ENCODE results near the gene FURIN.

Gene FURIN

GRCh38 chr15:90876512-90877170 lies 8.3 kb downstream of the FURIN start:
- Histone ChIP-seq H3K4me2 (ENCODE audit: low read length) (no peak overlapping the region), H3F3A (ENCODE audit: control insufficient read depth, insufficient read depth) (no peaks in the 10 kb centered on the region), H3K36me3 (ENCODE audit: control insufficient read depth, low read length) (peaks cover 36% of the 10 kb centered on the region), H4K20me1 (ENCODE audit: control insufficient read depth, insufficient read depth, low read depth, low read length) (0 out of 2 replicates have a peak, but pooled peaks cover 5% of the 10 kb centered on the region), H3K4me3 (ENCODE audit: low read length) (no peak overlapping the region), H3K9me2 (replicated peaks; ENCODE audit: control insufficient read depth, low read length) (no peaks in the 10 kb centered on the region), H3K27me3 (ENCODE audit: control insufficient read depth, low read length) (no peaks in the 10 kb centered on the region), H3K27ac (ENCODE audit: low read depth, low read length) (no peak overlapping the region), H3K9me3 (ENCODE audit: control insufficient read depth, insufficient read depth, low read length) (no peaks in the 10 kb centered on the region), H3K4me1 (ENCODE audit: control insufficient read depth, low read length) (peaks cover 11% of the 10 kb centered on the region), H3K79me2 (ENCODE audit: control insufficient read depth, low read length) (peaks cover 36% of the 10 kb centered on the region)
- no peak for TF ChIP-seq EZH2phosphoT487 (IDR thresholded peaks at IDR 0.05; ENCODE audit: borderline replicate concordance, low read length)
- TF ChIP-seq, protein P1, sequence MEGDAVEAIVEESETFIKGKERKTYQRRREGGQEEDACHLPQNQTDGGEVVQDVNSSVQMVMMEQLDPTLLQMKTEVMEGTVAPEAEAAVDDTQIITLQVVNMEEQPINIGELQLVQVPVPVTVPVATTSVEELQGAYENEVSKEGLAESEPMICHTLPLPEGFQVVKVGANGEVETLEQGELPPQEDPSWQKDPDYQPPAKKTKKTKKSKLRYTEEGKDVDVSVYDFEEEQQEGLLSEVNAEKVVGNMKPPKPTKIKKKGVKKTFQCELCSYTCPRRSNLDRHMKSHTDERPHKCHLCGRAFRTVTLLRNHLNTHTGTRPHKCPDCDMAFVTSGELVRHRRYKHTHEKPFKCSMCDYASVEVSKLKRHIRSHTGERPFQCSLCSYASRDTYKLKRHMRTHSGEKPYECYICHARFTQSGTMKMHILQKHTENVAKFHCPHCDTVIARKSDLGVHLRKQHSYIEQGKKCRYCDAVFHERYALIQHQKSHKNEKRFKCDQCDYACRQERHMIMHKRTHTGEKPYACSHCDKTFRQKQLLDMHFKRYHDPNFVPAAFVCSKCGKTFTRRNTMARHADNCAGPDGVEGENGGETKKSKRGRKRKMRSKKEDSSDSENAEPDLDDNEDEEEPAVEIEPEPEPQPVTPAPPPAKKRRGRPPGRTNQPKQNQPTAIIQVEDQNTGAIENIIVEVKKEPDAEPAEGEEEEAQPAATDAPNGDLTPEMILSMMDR (IDR thresholded peaks at IDR 0.05; ENCODE audit: low read depth, low read length, poor library complexity, severe bottlenecking): no peak

DNA sequence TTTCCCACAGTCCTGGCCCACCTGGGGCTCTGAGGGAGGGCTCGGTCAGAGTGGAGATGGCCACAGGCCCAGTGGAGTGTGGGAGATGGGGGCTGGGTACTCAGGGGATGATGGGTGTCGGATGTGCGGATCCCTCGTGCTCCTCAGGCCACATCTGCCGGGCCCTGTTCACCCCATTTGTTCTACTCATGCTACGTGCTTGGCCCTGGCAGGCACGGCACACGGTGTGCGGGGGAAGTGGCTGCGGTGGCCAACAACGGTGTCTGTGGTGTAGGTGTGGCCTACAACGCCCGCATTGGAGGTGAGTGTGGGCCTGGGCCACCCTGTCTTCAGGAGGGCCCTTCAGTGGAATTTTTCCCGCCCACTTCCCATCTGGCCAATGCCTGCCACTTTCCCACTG lies 8.9 kb downstream of the FURIN start:
- H3K36me3 ChIP-seq (ENCODE audit: control insufficient read depth, low read length): peaks cover 36% of the 10 kb centered on the region
- no peak for TF ChIP-seq EZH2phosphoT487 (IDR thresholded peaks at IDR 0.05; ENCODE audit: borderline replicate concordance, low read length)
- TF ChIP-seq, protein P1 (IDR thresholded peaks at IDR 0.05; ENCODE audit: low read depth, low read length, poor library complexity, severe bottlenecking): no peak
- H3K4me1 ChIP-seq (ENCODE audit: control insufficient read depth, low read length): peaks cover 9% of the 10 kb centered on the region
- no peak overlapping the region for H3K4me3 ChIP-seq (ENCODE audit: low read length)
- H3K27ac ChIP-seq (ENCODE audit: low read depth, low read length): no peak overlapping the region
- no peaks in the 10 kb centered on the region for H3F3A ChIP-seq (ENCODE audit: control insufficient read depth, insufficient read depth)
- no peak overlapping the region for H3K4me2 ChIP-seq (ENCODE audit: low read length)
- no peaks in the 10 kb centered on the region for H3K9me2 ChIP-seq (replicated peaks; ENCODE audit: control insufficient read depth, low read length)
- H4K20me1 ChIP-seq (ENCODE audit: control insufficient read depth, insufficient read depth, low read depth, low read length): 0 out of 2 replicates have a peak, but pooled peaks cover 5% of the 10 kb centered on the region
- no peaks in the 10 kb centered on the region for H3K9me3 ChIP-seq (ENCODE audit: control insufficient read depth, insufficient read depth, low read length)
- no peaks in the 10 kb centered on the region for H3K27me3 ChIP-seq (ENCODE audit: control insufficient read depth, low read length)
- H3K79me2 ChIP-seq (ENCODE audit: control insufficient read depth, low read length): peaks cover 29% of the 10 kb centered on the region

- H3K4me2 ChIP-seq (ENCODE audit: low read length): no peak overlapping the region
- H3K36me3 ChIP-seq (ENCODE audit: control insufficient read depth, low read length): peaks cover 36% of the 10 kb centered on the region
- H3K27ac ChIP-seq (ENCODE audit: low read depth, low read length): no peak overlapping the region
- no peaks in the 10 kb centered on the region for H3K9me2 ChIP-seq (replicated peaks; ENCODE audit: control insufficient read depth, low read length)
- peaks cover 22% of the 10 kb centered on the region for H3K79me2 ChIP-seq (ENCODE audit: control insufficient read depth, low read length)
- no peaks in the 10 kb centered on the region for H3K27me3 ChIP-seq (ENCODE audit: control insufficient read depth, low read length)
- H3K9me3 ChIP-seq (ENCODE audit: control insufficient read depth, insufficient read depth, low read length): no peaks in the 10 kb centered on the region
- peaks cover 3% of the 10 kb centered on the region for H3K4me1 ChIP-seq (ENCODE audit: control insufficient read depth, low read length)
- no peak overlapping the region for H3K4me3 ChIP-seq (ENCODE audit: low read length)
- H4K20me1 ChIP-seq (ENCODE audit: control insufficient read depth, insufficient read depth, low read depth, low read length): 0 out of 2 replicates have a peak, but pooled peaks cover 5% of the 10 kb centered on the region
- TF ChIP-seq, protein P1 (IDR thresholded peaks at IDR 0.05; ENCODE audit: low read depth, low read length, poor library complexity, severe bottlenecking): no peak
- TF ChIP-seq EZH2phosphoT487 (IDR thresholded peaks at IDR 0.05; ENCODE audit: borderline replicate concordance, low read length): no peak
- no peaks in the 10 kb centered on the region for H3F3A ChIP-seq (ENCODE audit: control insufficient read depth, insufficient read depth)
These were observed 9.6 kb downstream of the FURIN start for GRCh38 chr15:90877996-90878395.

Data from DOHH2 (cell line).